Measurements from ENCODE around the gene GTPBP10.
"Not testable (repeated sequence)": the region's sequence is repeated elsewhere in the genome, so short reads cannot be mapped to it uniquely, and the experiment has no call there.

The GTPBP10 gene

GRCh38 chr7:90346336-90347125, at the start of gene GTPBP10:
GTPBP10 (plus strand) TSS chr7:90346716; CDS start chr7:90346742, 26 bp downstream.
- peak; percentile 80 to 92 for DNase-seq

GRCh38 chr7:90298145-90299038, 48.1 kb upstream of the GTPBP10 start:
- peak; percentile 19 to 49 for DNase-seq

GRCh38 chr7:90303241-90303640, 43.3 kb upstream of the GTPBP10 start:
- DNase-seq = no peak

GRCh38 chr7:90309872-90310271, 36.6 kb upstream of the GTPBP10 start:
- DNase-seq = no peak

GRCh38 chr7:90311175-90311574, 35.3 kb upstream of the GTPBP10 start:
- no peak for DNase-seq

GRCh38 chr7:90312745-90313144, 33.8 kb upstream of the GTPBP10 start:
- peak in 1 of 2 experiments; percentile 13 for DNase-seq

GRCh38 chr7:90313907-90314306, 32.6 kb upstream of the GTPBP10 start:
- DNase-seq = no peak

GRCh38 chr7:90320014-90320413, 26.5 kb upstream of the GTPBP10 start:
- no peak for DNase-seq

- no peak for DNase-seq
These were observed 26.1 kb upstream of the GTPBP10 start for GRCh38 chr7:90320418-90320800.

- DNase-seq = no peak
These were observed 25.6 kb upstream of the GTPBP10 start, which contains the start of gene FAM237B for GRCh38 chr7:90320801-90321494. FAM237B (minus strand) TSS chr7:90321304; CDS start chr7:90319748, 1,556 bp downstream.

- DNase-seq = no peak
These were observed 23.7 kb upstream of the GTPBP10 start for GRCh38 chr7:90322837-90323236.

- no peak for DNase-seq
These were observed 20.0 kb upstream of the GTPBP10 start for GRCh38 chr7:90326500-90326899.

- DNase-seq = no peak
These were observed 12.2 kb upstream of the GTPBP10 start for GRCh38 chr7:90334193-90334843.

- not testable (repeated sequence) for DNase-seq
These were observed 11.6 kb upstream of the GTPBP10 start for GRCh38 chr7:90334926-90335325.

- no peak for DNase-seq
These were observed 9.4 kb upstream of the GTPBP10 start for GRCh38 chr7:90337106-90337505.

- DNase-seq = no peak
These were observed 1.5 kb upstream of the GTPBP10 start for GRCh38 chr7:90345016-90345415.

- DNase-seq = no peak
These were observed 751 bp upstream of the GTPBP10 start for GRCh38 chr7:90345595-90346335.

GRCh38 chr7:90347759-90348158, 1.2 kb downstream of the GTPBP10 start:
- DNase-seq = no peak

GRCh38 chr7:90349305-90349704, 2.8 kb downstream of the GTPBP10 start:
- no peak for DNase-seq

- DNase-seq = not testable (repeated sequence)
These were observed 3.5 kb downstream of the GTPBP10 start for GRCh38 chr7:90350032-90350431.

GRCh38 chr7:90351987-90352386, 5.5 kb downstream of the GTPBP10 start:
- no peak for DNase-seq

- DNase-seq = peak; percentile 65 to 78
These were observed 36.9 kb downstream of the GTPBP10 start for GRCh38 chr7:90383422-90383821.
